ENCODE measurements around the gene MTCH2. TPM values are rescaled to one million over a fixed set of nuclear protein-coding genes. Genes with fewer than 3 reads are reported as not detected.

MTCH2 gene
- polyA plus RNA-seq, 1 donor (not counting 4 experiments of a cell fraction or from before 2014, with no cell fraction given): 185 TPM

GRCh38 chr11:47689480-47689879, 47.1 kb upstream of the MTCH2 start:
- no peaks in the 10 kb centered on the region for H4K20me1 ChIP-seq (ENCODE audit: control insufficient read depth, extremely low read depth, insufficient read depth, low read length)
- no peaks in the 10 kb centered on the region for H3K36me3 ChIP-seq (ENCODE audit: control insufficient read depth in 2 of 2, extremely low read depth in 1 of 2, insufficient read depth in 2 of 2, low read length in 2 of 2)
- dilution Hi-C loops (cut with MboI; ENCODE audit: extremely low pct_ligation_motif_present, low sequenced_read_pairs): no loop called here
- H3K9me3 ChIP-seq (ENCODE audit: control insufficient read depth, low read depth, low read length): no peaks in the 10 kb centered on the region
- DNase-seq (ENCODE audit: low read depth, low spot score) (no peak), FAIRE-seq (no peak)
- no peak overlapping the region for H3K27ac ChIP-seq (ENCODE audit: control insufficient read depth, insufficient read depth, low read length)
- H3K4me2 ChIP-seq (ENCODE audit: control insufficient read depth, extremely low read depth, insufficient read depth, low read depth, low read length): no peak overlapping the region
- H3K9me1 ChIP-seq (ENCODE audit: control insufficient read depth, extremely low read depth, insufficient read depth, low read length): no peaks in the 10 kb centered on the region
- no peaks in the 10 kb centered on the region for H3K27me3 ChIP-seq (ENCODE audit: control insufficient read depth, extremely low read depth, insufficient read depth, low read length)
- H3K4me1 ChIP-seq (ENCODE audit: control insufficient read depth, extremely low read depth, insufficient read depth, low read length): no peaks in the 10 kb centered on the region
- H3K9ac ChIP-seq (ENCODE audit: control insufficient read depth, extremely low read depth, insufficient read depth, low read length): no peak overlapping the region
- no peak for TF ChIP-seq EZH2 (IDR thresholded peaks at IDR 0.05; ENCODE audit: low read length)
- TF ChIP-seq CTCF (optimal IDR thresholded peaks at IDR 0.05 in 1 of 3, IDR thresholded peaks at IDR 0.05 in 1 of 3, conservative IDR thresholded peaks at IDR 0.05 in 1 of 3; ENCODE audit: extremely low read depth in 1 of 3, insufficient read depth in 2 of 3, low read length in 3 of 3): no peak
- no peak overlapping the region for H3K4me3 ChIP-seq (ENCODE audit: control insufficient read depth in 2 of 3, extremely low read depth in 1 of 3, insufficient read depth in 2 of 3, low read depth in 1 of 3, low read length in 3 of 3)
- H2AFZ ChIP-seq (ENCODE audit: control insufficient read depth, low read length): no peak overlapping the region
- H3K79me2 ChIP-seq (ENCODE audit: control insufficient read depth, insufficient read depth, low read length): no peaks in the 10 kb centered on the region

- no peaks in the 10 kb centered on the region for H4K20me1 ChIP-seq (ENCODE audit: control insufficient read depth, extremely low read depth, insufficient read depth, low read length)
- H2AFZ ChIP-seq (ENCODE audit: control insufficient read depth, low read length): no peak overlapping the region
- H3K9ac ChIP-seq (ENCODE audit: control insufficient read depth, extremely low read depth, insufficient read depth, low read length): no peak overlapping the region
- H3K4me2 ChIP-seq (ENCODE audit: control insufficient read depth, extremely low read depth, insufficient read depth, low read depth, low read length): no peak overlapping the region
- H3K79me2 ChIP-seq (ENCODE audit: control insufficient read depth, insufficient read depth, low read length): no peaks in the 10 kb centered on the region
- H3K27ac ChIP-seq (ENCODE audit: control insufficient read depth, insufficient read depth, low read length): no peak overlapping the region
- FAIRE-seq (no peak), DNase-seq (ENCODE audit: low read depth, low spot score) (no peak)
- H3K27me3 ChIP-seq (ENCODE audit: control insufficient read depth, extremely low read depth, insufficient read depth, low read length): no peaks in the 10 kb centered on the region
- no peaks in the 10 kb centered on the region for H3K9me3 ChIP-seq (ENCODE audit: control insufficient read depth, low read depth, low read length)
- H3K4me1 ChIP-seq (ENCODE audit: control insufficient read depth, extremely low read depth, insufficient read depth, low read length): no peaks in the 10 kb centered on the region
- TF ChIP-seq EZH2 (IDR thresholded peaks at IDR 0.05; ENCODE audit: low read length): no peak
- TF ChIP-seq CTCF (optimal IDR thresholded peaks at IDR 0.05 in 1 of 3, IDR thresholded peaks at IDR 0.05 in 1 of 3, conservative IDR thresholded peaks at IDR 0.05 in 1 of 3; ENCODE audit: extremely low read depth in 1 of 3, insufficient read depth in 2 of 3, low read length in 3 of 3): no peak
- no peaks in the 10 kb centered on the region for H3K36me3 ChIP-seq (ENCODE audit: control insufficient read depth in 2 of 2, extremely low read depth in 1 of 2, insufficient read depth in 2 of 2, low read length in 2 of 2)
- H3K9me1 ChIP-seq (ENCODE audit: control insufficient read depth, extremely low read depth, insufficient read depth, low read length): no peaks in the 10 kb centered on the region
- H3K4me3 ChIP-seq (ENCODE audit: control insufficient read depth in 2 of 3, extremely low read depth in 1 of 3, insufficient read depth in 2 of 3, low read depth in 1 of 3, low read length in 3 of 3): no peak overlapping the region
- dilution Hi-C loops (cut with MboI; ENCODE audit: extremely low pct_ligation_motif_present, low sequenced_read_pairs): no loop called here
These were observed 46.6 kb upstream of the MTCH2 start for GRCh38 chr11:47688991-47689390.

Measured in keratinocyte (primary cell).